ENCODE data around the gene RDH16. TPM values are rescaled to one million over a fixed set of nuclear protein-coding genes. Genes with fewer than 3 reads are reported as not detected.

RDH16 gene
- total RNA-seq, 1 donor from 2014 or later = 0.27 TPM

DNA sequence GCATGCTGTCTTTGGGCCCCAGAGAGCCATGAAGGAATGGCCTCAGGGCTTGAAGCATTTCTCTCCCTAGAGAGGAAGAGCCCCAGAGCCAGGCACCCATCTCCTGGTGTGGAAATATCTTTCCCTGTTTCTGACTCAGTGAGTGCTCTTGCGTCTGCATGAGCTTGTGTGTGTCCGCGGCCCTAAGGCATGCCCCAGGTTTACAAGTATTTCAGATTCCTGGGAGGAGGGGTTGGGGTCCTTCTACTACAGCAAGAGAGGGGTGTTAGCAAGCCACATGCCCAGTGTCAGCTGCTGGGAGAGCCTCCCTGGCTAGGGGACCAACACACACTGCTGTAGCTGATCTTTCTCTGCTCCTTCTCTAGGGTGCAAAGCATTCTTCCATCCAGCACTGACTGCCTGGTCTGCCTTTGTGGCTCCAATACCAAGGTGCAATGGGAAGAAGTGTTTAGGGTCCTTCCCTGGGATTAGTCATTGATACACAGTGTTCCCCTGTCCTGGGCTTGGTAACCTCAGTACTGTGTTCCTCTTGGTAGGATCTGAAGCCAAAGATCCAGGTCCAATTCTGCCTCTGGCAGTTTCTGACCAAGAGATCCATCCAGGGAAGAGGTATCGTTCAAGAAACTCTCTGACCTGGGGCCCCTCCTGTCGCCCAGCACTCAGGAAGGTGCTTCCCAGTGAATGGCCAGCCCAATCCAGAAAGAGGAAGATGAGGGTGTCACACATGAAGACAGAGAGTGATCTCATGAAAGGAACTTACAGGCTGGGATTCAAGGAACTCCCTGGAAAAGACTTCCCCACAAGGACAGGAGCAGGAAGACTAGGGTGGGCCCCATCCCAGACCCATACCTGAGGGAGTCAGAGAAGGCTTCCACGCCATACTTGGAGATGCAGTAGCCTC is 3.1 kb downstream of the RDH16 start:
- no peak overlapping the region for H3K27ac Mint-ChIP-seq (ENCODE audit: unreplicated experiment)
- peaks cover 1% of the 10 kb centered on the region for H3K4me1 Mint-ChIP-seq (ENCODE audit: unreplicated experiment)
- TF ChIP-seq, protein P1, sequence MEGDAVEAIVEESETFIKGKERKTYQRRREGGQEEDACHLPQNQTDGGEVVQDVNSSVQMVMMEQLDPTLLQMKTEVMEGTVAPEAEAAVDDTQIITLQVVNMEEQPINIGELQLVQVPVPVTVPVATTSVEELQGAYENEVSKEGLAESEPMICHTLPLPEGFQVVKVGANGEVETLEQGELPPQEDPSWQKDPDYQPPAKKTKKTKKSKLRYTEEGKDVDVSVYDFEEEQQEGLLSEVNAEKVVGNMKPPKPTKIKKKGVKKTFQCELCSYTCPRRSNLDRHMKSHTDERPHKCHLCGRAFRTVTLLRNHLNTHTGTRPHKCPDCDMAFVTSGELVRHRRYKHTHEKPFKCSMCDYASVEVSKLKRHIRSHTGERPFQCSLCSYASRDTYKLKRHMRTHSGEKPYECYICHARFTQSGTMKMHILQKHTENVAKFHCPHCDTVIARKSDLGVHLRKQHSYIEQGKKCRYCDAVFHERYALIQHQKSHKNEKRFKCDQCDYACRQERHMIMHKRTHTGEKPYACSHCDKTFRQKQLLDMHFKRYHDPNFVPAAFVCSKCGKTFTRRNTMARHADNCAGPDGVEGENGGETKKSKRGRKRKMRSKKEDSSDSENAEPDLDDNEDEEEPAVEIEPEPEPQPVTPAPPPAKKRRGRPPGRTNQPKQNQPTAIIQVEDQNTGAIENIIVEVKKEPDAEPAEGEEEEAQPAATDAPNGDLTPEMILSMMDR (IDR thresholded peaks at IDR 0.05) = no peak
- DNase-seq (ENCODE audit: extremely low spot score, unreplicated experiment) = no peak
- H3K9me3 Mint-ChIP-seq (ENCODE audit: unreplicated experiment) = no peaks in the 10 kb centered on the region
- H3K4me3 Mint-ChIP-seq (ENCODE audit: unreplicated experiment) = no peak overlapping the region
- H3K27me3 Mint-ChIP-seq (ENCODE audit: unreplicated experiment) = peaks cover 37% of the 10 kb centered on the region
- H3K36me3 Mint-ChIP-seq (ENCODE audit: unreplicated experiment) = no peaks in the 10 kb centered on the region

DNA sequence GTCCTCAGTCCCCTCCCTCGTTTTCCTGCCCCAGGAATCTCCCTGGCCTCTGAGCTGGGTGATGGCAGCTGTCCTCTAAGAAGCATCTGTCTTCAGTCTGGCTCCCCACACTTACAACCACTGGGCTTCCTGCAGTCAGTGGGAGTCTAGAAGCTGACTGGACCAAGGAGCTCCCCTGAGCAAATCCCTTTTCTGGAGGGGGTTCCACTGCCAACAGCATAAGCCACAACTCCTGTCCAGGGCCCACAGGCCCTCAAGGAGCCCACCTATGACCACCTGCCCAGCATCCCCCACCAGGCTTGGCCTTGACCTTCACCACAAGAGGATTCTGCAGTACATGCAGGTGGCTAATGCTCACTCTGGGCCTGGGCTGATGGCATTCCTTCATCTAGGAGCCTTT is 4.1 kb downstream of the RDH16 start:
- DNase-seq (ENCODE audit: extremely low spot score, unreplicated experiment) = peak; percentile 54
- H3K9me3 Mint-ChIP-seq (ENCODE audit: unreplicated experiment) = no peaks in the 10 kb centered on the region
- H3K36me3 Mint-ChIP-seq (ENCODE audit: unreplicated experiment) = no peaks in the 10 kb centered on the region
- H3K4me1 Mint-ChIP-seq (ENCODE audit: unreplicated experiment) = peaks cover 1% of the 10 kb centered on the region
- H3K27ac Mint-ChIP-seq (ENCODE audit: unreplicated experiment) = no peak overlapping the region
- H3K27me3 Mint-ChIP-seq (ENCODE audit: unreplicated experiment) = peaks cover 36% of the 10 kb centered on the region
- TF ChIP-seq, protein P1 (IDR thresholded peaks at IDR 0.05) = no peak
- no peak overlapping the region for H3K4me3 Mint-ChIP-seq (ENCODE audit: unreplicated experiment)

DNA sequence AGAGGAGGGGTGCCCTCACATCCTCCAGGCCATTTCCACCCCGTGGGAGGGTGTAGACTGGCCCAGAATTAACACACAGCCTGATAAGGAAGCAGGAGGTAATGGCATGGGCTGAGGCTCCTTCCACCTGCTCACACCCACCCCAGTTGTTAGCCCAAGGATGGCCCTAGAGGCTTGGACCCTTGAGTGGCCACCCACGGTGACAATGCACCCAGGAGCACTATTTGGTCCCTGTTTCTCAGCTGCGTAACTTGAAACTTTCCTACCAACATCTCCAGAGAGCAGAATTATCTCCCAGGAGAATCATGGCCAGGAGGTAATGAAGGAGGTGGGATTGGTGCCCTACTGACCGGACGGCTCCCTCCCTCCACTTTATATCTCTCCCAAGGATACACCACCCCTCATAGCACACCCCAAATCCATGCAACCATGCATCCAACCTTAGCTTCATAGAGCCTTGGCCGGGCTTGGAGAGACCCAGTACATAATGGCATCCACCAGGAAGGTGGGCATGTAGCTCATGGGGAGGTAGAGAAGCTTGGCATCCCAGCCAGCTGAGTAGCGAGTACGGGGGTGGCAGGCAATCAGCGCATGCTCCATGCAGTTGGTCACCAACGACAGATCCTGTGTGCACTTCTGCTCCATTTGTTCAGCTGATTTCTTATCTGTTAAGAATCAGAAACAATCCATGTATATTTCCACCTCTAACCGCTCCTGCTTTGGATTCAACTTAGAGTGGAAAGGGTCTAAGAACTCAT is 5.6 kb downstream of the RDH16 start:
- Mint-ChIP-seq H3K4me1 (ENCODE audit: unreplicated experiment) (peaks cover 1% of the 10 kb centered on the region), H3K36me3 (ENCODE audit: unreplicated experiment) (no peaks in the 10 kb centered on the region), H3K27ac (ENCODE audit: unreplicated experiment) (no peak overlapping the region), H3K27me3 (ENCODE audit: unreplicated experiment) (peaks cover 34% of the 10 kb centered on the region), H3K4me3 (ENCODE audit: unreplicated experiment) (no peak overlapping the region), H3K9me3 (ENCODE audit: unreplicated experiment) (no peaks in the 10 kb centered on the region)
- DNase-seq (ENCODE audit: extremely low spot score, unreplicated experiment) = peak; percentile 73
- TF ChIP-seq, protein P1 (IDR thresholded peaks at IDR 0.05) = no peak

DNA sequence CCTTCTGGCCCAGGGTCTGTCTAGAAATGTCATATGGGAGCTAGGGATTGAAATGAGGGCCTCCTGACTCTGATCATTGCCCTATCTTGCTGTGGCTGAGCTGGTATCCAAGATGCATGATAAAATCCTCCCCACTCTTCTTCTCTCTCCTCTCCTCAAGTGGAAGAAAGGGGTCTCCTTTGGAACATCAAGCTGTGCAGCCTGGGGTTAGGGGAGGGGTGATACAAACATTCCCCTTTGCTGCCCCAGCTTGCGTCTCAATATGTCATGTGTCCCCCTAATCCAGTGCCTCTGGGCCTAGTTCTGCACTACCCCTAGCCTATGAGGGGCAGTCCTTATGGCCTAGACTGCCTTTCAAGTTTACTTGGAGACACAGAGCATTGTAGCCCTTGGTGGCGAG is 8.5 kb downstream of the RDH16 start:
- DNase-seq (ENCODE audit: extremely low spot score, unreplicated experiment) = no peak
- TF ChIP-seq, protein P1 (IDR thresholded peaks at IDR 0.05) = no peak
- H3K36me3 Mint-ChIP-seq (ENCODE audit: unreplicated experiment) = no peaks in the 10 kb centered on the region
- peaks cover 47% of the 10 kb centered on the region for H3K27me3 Mint-ChIP-seq (ENCODE audit: unreplicated experiment)
- no peaks in the 10 kb centered on the region for H3K4me1 Mint-ChIP-seq (ENCODE audit: unreplicated experiment)
- peaks cover 11% of the 10 kb centered on the region for H3K9me3 Mint-ChIP-seq (ENCODE audit: unreplicated experiment)
- no peak overlapping the region for H3K4me3 Mint-ChIP-seq (ENCODE audit: unreplicated experiment)
- no peak overlapping the region for H3K27ac Mint-ChIP-seq (ENCODE audit: unreplicated experiment)

DNA sequence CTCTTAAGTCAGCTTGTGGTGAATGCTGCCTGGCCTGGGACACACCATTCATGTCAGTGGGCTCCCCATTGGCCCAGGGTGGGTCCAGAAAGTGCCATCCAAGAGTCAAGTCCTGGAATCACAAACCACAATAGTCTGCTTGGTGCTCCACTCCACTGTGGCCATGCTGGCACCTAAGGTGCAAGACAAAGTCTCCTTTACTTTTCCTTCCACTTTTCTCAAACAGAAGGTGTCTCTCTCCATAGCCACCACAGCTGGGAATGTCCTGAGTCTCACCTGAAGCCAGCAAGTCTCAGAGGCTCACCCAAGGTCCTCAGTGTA is 9.0 kb downstream of the RDH16 start:
- Mint-ChIP-seq H3K4me3 (ENCODE audit: unreplicated experiment) (no peak overlapping the region), H3K27me3 (ENCODE audit: unreplicated experiment) (peaks cover 49% of the 10 kb centered on the region), H3K4me1 (ENCODE audit: unreplicated experiment) (no peaks in the 10 kb centered on the region), H3K36me3 (ENCODE audit: unreplicated experiment) (no peaks in the 10 kb centered on the region), H3K27ac (ENCODE audit: unreplicated experiment) (no peak overlapping the region), H3K9me3 (ENCODE audit: unreplicated experiment) (peaks cover 14% of the 10 kb centered on the region)
- TF ChIP-seq, protein P1 (IDR thresholded peaks at IDR 0.05) = no peak
- peak; percentile 75 for DNase-seq (ENCODE audit: extremely low spot score, unreplicated experiment)
